Hematopoietic multipotent progenitor cell treated with erythropoietin and hydrocortisone succinate and interleukin-3 and kit ligand, for 17 days (in vitro differentiated cells): ENCODE data around the gene IMMP2L.
"Not testable (repeated sequence)": the region's sequence is repeated elsewhere in the genome, so short reads cannot be mapped to it uniquely, and the experiment has no call there.

Experiments
- DNase-seq: peaks from one replicate; pipeline ENCODE4 v3.0.0-alpha.2; 2015; ENCODE audit warnings: low spot score

Gene IMMP2L

DNA sequence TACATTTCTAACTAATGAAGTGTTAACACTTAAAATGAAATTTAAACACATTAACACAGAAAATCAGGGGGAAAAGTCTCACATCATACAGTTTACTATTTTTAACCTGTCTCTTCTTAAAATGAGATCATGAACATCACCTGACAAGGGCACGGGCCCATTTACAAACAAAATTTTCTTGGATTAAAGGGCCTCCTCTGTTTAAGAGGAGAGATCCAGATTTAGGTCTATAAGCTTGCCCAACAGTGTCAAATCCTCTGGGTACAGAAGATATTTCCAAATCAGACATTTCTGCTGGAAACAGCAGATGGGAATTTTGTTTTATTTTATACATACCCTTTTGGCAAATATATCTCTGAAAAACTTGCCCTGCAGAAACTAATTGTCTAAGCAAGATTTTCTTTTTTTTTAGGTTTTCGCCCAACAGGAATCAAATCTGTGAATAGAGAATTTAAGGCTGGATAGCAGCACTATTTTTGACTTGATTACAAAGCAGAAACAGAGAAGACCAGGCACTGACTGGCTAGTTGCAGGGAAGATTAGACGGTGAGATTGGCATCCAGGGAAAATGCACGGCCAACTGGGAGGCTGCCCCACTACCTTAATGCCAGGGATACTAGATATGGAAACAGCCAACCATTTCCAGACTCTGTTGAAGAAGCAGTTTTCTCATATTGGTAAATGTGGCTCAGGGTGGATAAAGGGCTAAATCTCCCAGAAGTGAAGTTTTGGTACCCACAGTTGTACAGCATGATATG lies 298.0 kb downstream of the IMMP2L start:
- no peak for DNase-seq

DNA sequence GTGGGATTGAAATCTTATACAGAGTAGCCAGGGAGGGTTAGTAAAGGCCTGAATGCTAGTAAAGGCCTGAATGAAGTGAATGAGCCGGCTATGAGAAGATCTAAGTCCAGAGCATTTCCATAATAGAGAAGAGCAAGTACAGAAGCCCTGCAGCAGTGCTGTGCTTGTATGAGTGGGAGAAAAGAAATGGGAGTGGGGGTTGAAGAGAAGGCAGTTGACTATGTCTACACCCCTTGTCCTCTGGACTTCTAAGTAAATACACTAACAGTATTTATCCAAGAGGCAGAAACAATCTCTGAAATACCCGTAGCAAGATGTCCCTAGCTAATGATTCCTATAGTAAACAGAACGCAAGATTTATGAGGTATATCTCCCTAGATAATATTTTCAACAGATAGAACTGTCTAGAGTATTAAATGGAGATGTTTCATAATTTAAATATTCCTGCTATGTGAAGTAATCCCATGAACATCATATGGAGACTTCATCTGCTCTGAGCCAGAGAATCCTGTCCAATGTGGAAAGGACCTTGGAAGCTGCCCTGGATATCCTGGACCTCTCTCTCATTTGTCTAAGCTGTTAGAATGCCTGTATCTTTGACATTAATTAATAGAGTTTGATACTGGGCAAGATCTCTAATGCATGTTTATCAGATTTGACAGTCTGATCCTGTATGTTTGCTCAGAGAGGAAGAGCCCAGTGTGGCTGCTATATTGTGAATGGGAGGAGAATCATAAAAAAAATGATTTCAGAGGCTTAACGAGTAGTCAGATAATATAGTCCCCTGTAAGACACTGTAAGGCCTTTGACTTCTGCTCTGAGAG lies 299.8 kb downstream of the IMMP2L start:
- DNase-seq = no peak

DNA sequence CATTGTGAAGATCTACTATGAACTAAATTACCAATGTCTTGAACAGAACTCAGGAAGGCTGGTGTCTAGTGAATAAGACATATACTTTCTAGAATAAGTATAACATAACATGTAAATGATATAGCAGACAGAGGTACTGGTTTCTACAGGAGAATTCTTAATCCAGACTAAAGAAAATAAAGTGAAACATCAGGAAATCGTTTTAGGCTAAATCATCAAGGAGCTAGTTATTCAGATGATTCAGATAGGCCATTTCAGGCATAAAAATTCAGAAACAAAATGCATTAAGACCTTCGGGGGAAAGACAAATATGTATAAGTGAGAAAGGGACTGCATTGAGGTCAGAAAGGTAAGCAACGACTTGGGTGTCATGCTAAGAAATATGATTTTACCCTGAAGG lies 300.8 kb downstream of the IMMP2L start:
- no peak for DNase-seq

DNA sequence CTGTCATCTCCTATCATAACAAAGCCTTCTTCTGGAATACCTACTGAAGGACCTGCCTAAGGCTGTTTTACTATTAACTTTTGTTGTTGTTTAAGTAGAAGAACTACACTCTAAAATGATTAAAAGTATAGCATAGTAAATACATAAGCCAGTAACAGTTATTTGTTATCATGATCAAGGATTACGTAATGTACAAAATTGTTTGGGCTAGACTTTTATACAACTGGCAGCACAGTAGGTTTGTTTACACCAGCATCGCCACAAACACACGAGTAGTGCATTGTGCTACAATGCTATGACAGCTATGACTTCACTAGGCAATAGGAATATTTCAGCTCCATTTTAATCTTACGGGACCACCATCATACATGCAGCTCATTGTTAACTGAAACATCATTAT lies 302.3 kb downstream of the IMMP2L start:
- no peak for DNase-seq

DNA sequence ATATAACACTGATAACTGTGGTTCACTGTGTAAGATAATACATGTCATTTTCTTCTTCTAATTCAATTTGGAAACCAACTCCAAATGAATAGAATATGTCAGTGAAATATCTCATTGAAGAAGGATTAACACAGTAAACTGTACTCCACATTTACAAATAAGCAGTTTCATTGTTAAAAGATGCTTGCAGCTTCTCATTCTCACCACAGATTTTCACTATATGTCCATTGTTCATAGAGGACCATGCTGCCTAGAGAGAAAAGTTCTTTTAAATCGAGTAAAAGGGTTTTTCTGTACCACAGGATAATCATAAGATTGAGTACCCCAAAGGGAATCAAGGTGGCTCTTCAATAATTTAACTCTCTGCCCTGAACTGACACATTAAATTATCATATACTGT lies 305.9 kb downstream of the IMMP2L start:
- no peak for DNase-seq

DNA sequence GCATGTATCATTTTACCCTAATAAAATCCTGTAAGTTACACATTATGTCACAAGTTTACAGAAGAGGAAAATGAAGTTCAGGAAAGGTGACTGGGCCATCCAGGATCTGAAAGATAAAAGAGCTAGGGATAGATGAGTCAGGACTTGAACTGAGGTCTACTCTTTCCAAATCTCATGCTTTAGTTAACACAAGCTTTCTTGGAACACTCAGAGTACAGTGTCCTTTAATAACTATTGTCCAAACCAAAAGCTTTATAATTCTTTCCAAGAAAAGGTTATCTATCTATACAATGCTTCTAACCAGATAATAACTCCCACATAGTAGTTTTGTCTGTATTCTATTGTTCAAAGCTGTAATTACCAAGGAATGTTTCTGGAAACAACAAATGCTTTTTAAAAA lies 306.7 kb downstream of the IMMP2L start:
- no peak for DNase-seq

DNA sequence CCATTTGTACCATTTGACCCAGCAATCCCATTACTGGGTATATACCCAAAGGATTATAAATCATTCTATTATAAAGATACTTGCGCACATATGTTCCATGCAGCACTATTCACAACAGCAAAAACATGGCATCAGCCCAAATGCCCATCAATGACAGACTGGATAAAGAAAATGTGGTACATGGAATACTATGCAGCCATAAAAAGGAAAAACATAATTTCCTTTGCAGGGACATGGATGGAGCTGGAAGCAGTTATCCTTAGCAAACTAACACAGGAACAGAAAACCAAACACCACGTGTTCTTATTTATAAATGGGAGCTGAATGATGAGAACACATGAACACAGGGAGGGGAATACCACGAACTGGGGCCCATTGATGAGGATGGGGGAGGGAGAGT lies 310.9 kb downstream of the IMMP2L start:
- DNase-seq = not testable (repeated sequence)

DNA sequence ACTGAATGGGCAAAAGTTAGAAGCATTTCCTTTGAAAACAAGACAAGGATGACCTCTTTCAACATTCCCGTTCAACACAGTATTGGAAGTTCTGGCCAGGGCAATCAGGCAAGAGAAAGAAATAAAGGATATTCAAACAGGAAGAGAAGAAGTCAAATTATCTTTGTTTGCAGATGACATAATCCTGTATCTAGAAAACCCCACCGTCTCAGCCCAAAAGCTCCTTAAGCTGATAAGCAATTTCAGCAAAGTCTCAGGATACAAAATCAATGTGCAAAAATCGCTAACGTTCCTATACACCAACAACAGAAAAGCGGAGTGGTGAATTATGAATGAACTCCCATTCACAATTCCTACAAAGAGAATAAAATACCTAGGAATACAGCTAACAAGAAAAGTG lies 312.5 kb downstream of the IMMP2L start:
- not testable (repeated sequence) for DNase-seq

DNA sequence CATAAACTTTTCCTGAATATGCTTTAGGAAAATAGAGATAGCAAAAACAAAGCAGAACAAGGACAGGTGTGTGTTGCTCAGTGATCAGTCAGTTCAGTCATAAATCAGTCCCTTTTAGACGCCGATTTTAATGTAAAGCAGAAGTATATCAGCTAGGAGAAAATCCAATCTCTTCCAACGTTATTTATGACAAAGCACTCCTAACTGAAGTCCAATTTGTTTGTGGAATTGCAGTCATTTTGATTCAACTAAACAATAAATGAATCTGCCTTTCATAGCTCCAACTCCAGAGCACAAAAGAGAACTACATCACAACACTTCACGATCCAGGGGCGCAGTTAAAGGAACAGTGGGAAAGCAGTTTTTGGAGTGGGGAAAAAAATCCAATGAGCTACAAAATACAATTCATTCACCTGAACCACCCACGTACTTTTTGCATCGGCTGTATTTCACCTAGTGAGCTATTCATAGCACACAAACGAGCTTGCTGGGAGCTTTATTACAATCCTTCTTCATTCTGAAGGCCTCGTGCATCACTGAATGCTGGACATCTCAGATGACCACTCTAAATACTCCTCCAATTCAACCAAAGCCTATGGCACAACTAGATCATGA lies 320.0 kb downstream of the IMMP2L start:
- DNase-seq = no peak

DNA sequence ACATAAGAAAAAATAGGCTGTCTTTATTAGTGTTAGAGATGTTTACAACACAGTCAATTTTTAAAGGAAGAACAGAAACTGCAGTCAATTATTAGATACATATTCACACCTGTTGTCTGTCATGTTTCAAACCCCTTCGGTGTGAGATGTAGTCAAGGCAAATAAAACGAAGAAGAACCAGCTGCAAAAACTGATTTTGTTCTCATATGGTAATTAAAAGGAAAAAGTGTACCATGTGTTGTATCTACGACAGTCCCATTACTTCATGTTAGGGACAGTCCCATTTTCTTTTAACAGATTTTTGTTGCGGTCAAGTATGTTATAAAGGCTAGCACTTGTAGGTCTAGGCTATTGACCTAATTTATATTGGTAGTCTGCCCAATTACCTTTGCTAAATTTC lies 321.9 kb downstream of the IMMP2L start:
- no peak for DNase-seq

DNA sequence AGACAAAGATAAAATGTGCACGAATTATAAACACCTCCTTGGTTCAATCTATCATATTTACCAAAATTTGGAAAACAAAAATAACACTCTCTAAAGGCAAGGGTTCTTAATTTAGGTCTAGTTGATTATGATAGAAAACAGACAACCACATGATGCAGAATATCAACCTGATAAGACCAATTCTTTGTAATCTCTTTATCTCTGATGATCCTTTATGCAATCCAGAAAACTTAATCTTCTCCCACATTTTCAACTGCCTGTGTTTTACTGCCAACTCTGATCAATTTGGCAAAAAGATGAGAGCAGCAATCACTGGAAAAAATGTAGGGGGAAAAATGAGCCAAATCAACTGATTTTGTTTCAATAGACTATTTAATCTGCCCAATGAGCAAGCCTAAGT lies 322.9 kb downstream of the IMMP2L start:
- no peak for DNase-seq

DNA sequence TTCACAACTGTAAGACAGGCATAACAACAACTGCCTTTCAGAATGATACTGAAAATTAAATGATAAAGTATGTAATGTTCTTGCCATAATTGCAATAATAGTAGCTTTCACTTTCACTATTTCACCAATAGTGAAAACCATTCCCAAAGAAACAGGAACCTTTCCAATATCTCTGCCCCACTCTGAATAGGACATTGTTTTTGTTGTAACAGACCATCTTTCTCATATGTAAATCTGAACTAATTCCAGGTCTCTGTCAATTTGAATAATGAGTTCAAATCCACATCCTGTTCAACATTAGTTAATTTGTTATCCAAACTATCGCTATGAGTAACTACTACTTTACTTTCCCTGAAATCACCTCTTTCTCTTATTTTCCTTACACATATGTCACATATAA lies 323.4 kb downstream of the IMMP2L start:
- DNase-seq = no peak

DNA sequence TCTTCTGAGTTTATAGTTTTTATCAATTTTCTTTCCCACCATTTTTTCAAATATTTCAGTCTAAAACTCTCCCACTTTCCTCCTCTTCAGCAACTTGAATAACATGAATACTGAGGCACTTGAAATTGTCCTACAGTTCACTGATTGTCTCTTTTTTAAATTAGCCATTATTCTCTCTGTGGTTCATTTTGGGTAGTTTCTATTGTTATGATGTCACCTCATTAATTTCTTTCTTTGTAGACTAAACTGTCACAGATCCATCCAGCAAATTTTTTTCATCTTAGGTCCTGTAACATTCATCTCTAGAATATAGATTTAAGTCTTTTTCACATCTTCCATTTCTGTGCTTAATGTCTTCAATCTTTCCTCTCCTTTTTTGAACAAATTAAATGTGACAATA lies 326.6 kb downstream of the IMMP2L start:
- DNase-seq = no peak

DNA sequence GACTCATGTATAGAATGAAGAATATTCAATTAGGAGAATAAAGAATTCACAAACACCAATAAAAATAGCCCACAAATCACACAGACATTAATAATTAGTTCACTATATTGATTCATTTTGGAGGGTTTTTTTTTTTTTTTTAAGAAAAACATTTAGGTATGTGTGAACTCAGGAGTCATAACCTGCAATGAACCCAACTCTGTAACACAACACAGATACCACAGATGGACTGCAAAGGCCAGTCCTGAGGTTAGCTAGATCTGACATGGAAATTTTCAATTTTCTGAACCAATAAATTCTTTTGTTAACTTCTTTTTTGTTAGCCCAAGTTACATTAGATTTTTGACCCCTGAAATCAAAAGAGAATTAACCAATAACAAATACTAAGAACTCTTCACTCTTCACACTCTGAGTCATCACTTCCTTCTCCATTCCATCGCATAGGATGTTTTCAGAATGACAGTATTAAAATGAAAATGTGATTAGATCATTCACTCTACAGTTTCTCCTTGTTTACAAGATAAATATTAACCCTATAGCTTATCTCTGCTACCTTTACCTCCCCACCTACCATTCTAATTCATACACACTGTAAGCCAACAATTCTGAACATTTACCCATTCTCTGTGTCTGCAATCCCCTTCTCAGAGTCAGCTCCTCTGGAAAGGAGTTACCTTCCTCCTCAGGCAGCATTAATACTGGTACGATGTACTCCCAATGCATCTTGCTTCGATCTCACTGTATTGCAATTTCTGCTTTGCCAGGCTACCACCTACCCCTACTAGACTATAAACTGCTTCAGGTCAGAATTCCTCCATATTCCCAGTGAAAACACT lies 329.8 kb downstream of the IMMP2L start:
- DNase-seq = no peak

DNA sequence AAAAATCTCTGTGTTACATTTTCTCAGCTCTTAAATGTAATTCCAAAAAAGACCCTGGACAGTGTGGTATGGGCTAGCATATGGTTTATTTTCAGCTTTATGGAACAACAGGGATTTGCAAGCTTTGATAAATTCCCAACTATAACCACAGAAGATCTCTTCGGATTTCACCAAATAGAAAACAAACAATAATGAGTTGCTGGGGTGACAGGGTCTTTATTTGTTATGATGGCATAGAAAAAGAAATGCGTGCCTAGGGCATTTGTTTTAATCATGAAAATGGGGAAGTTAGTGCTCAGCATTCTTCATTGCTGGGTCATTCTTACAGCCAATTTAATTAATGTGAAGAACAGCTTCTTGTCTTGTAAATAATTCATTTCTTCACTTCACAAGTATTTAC lies 332.4 kb downstream of the IMMP2L start:
- DNase-seq = no peak

DNA sequence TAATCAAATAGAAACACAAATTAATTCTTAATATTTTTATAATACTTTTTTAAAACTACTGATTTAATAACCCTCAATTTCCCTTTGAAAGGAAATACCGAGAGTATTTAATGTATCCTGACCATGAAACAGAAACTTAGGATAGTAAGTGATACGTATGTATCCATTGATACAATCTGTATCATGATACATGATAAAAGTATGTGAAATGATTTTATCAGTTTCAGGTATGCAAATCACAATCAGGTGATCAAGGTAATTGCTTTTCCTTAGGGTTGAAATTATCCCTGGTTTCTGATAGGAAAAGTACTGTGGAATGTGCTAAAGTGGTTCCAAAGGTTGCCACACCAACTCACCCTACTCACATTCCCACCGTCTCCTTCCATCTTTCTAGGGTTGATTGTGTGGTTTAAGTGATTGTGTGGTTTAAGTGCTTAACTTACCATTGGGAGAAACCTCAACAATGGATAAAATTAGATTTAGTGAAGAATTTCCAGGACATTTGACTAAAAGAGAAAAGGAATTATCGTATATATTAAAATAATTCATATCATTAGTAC lies 333.0 kb downstream of the IMMP2L start:
- no peak for DNase-seq

DNA sequence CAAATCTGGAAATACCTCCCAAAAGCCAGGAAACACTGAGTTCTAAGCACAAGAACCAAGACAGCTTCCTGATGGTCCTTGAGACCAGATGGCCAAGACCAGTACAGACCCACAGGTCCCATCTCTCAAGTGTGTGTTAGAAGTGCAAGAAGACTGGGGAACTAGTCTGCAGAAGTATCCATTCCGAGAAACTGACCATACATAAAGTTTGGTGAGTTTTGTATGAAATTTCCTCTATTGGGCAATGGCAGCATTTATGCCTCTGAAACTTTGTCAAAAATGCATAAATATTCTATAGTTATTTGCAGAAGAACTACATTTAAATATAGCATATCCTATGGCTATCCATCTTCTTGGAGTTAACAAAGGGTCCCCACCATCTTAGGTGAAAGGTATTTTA lies 333.9 kb downstream of the IMMP2L start:
- no peak for DNase-seq

DNA sequence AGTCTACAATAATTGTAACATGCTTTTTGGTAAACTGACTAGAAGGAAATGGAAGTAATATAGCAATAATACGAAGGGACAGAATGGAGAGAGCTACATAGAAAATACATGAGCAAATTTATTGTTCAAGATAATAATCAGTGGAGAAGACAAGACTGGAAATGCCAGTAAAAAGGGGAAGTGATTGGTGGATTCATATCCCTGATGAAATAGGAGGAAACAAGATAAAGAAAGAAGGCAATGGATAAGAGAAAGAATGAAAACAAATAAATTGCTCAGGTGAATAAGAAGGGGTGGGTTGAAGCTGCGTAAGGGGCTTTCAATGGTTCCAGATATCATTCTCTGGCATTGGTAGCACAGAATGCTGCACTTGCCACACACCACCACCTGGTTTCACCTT lies 335.5 kb downstream of the IMMP2L start:
- DNase-seq = no peak

DNA sequence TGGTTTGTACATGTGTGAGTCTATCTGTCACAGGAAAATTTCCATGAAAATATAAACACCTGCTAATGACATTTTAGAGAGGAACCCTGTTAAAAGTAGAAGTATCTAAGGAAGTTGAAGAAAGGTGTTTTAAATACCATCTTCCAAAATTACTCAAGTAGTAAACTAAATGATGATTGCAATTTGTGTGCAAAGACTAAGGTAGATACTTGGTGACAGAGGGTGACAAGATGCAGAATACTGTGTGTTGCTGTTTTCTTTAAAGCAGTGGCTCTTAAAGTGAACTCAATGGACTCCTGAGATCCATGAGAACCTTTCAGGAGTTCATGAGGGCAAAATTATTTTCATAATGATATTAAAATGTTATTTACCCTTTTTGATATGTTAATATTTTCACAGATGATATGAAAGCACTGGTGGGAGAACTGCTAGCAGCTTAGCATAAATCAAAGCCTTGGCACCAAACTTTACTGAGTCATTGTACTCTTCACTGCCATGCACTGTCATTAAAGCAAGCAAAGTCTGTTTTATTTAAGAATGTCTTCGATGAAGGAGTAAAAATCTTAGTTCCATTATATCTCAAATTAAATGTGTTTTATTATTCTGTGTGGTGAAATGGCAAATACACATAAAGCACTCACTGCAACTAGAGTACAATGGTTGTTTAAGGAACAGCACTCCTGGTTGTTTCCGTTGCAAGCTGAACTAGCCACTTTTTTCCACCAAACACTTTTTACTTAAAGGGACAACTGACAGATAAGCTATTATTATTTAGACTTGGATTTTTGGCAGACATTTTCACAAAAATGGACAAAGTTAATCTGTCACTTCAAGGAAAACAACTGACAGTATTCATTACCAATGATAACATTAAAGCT lies 337.7 kb downstream of the IMMP2L start:
- DNase-seq = no peak

DNA sequence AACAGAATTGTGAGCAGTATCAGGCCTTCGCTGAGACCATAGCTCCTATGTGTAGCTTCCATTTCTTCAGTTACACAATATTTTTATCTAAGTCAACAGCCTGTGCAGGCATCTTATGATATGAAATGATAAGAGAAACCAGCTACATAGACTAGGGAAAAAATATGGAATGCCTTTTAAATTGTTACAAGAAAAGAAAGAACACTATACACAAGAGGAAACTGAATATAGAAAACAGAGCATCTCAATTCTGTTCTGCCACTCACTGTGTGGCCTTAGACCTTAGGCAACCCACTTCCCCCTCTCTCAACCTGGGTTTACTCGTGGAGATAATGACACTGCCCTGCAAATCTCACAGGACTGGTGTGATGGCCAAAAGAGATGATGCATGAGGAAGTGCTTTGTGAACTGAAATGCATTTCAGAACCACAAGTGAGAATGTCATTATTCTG lies 338.5 kb downstream of the IMMP2L start:
- no peak for DNase-seq

DNA sequence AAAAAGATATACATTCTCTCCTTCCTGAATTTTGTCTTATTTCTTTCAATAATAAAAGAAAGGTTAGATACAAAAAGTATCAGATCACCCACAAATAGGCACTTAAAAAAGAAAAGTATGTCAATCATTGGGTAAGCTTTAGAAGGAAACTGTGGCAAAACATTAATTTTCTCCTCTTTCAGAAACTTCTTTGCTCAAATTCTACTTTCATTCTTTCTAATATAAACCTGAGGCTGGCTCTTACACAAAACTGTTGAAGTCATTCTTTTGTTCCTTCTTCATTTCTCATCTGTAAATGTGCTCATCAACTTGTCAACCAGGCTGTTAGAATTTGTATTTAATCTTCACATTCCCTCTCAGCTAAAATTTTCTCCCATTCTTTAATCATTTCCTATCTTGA lies 346.7 kb downstream of the IMMP2L start:
- DNase-seq = no peak
